HUES48 (cell line): ENCODE measurements around the gene MTERF4.

Experiments
- H3K27ac ChIP-seq: one replicate; pipeline ENCODE4 v1.7.0; 2013; ENCODE audit warnings: low read depth, low read length, inconsistent platforms
- H3K27me3 ChIP-seq: 2 replicates; pipeline ENCODE4 v1.6.1; 2013; ENCODE audit warnings: mild to moderate bottlenecking, low read length; ENCODE audit not compliant: control insufficient read depth, insufficient read depth
- H3K36me3 ChIP-seq: 2 replicates; pipeline ENCODE4 v1.6.1; 2013; ENCODE audit warnings: low read length; ENCODE audit not compliant: control insufficient read depth, insufficient read depth
- H3K4me1 ChIP-seq: 2 replicates; pipeline ENCODE4 v1.6.1; 2013; ENCODE audit warnings: mild to moderate bottlenecking, low read length; ENCODE audit not compliant: control insufficient read depth, insufficient read depth
- H3K4me3 ChIP-seq: 2 replicates; pipeline ENCODE4 v1.5.1; 2013; ENCODE audit warnings: mild to moderate bottlenecking, low read depth, low read length
- H3K9ac ChIP-seq: 2 replicates; pipeline ENCODE4 v1.6.1; 2013; ENCODE audit warnings: mild to moderate bottlenecking, low read depth, low read length, moderate library complexity
- H3K9me3 ChIP-seq: 2 replicates; pipeline ENCODE4 v1.6.1; 2013; ENCODE audit warnings: low read length; ENCODE audit not compliant: control insufficient read depth, insufficient read depth

The MTERF4 gene

GRCh38 chr2:241067501-241068135, 34.5 kb downstream of the MTERF4 start:
- H3K4me3 ChIP-seq = no peak overlapping the region
- no peaks in the 10 kb centered on the region for H3K36me3 ChIP-seq
- no peak overlapping the region for H3K9ac ChIP-seq
- H3K27me3 ChIP-seq = no peaks in the 10 kb centered on the region
- peaks cover 6% of the 10 kb centered on the region; the same call in 1 of the 2 replicates for H3K4me1 ChIP-seq
- no peak overlapping the region for H3K27ac ChIP-seq
- no peaks in the 10 kb centered on the region for H3K9me3 ChIP-seq

DNA sequence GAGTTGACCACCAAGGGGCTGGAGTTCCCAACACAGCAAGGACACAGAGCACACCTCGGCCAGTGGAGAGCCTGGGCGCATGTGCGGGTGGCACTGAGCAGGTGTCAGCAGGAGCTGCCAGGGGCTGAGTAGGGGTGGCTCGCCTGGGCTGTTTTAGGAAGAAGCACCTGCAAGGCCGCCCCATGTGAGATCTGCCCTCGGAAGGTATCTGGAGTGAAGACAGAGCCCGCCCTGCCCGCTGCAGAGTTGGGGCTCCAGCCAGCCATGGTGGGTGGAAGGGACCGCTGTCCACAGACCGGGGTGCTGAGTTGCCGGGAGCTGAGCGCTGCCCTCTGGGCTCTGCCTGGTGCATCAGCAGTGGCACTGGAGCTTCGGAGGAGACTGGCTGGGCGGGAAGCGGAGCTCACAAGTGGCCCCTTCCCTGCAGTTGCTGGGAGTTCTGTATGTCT, 35.2 kb downstream of the MTERF4 start:
- Histone ChIP-seq H3K9me3 (no peaks in the 10 kb centered on the region), H3K4me3 (no peak overlapping the region), H3K4me1 (peaks cover 6% of the 10 kb centered on the region; the same call in 1 of the 2 replicates), H3K36me3 (no peaks in the 10 kb centered on the region), H3K9ac (no peak overlapping the region), H3K27ac (no peak overlapping the region), H3K27me3 (no peaks in the 10 kb centered on the region)

- no peaks in the 10 kb centered on the region for H3K9me3 ChIP-seq
- no peak overlapping the region for H3K27ac ChIP-seq
- no peaks in the 10 kb centered on the region for H3K27me3 ChIP-seq
- peaks cover 6% of the 10 kb centered on the region; the same call in 1 of the 2 replicates for H3K4me1 ChIP-seq
- no peaks in the 10 kb centered on the region for H3K36me3 ChIP-seq
- no peak overlapping the region for H3K4me3 ChIP-seq
- H3K9ac ChIP-seq = no peak overlapping the region
These were observed 35.8 kb downstream of the MTERF4 start for GRCh38 chr2:241066171-241066892.

GRCh38 chr2:241065355-241065803, 36.7 kb downstream of the MTERF4 start:
- H3K4me1 ChIP-seq = peaks cover 6% of the 10 kb centered on the region; the same call in 1 of the 2 replicates
- no peaks in the 10 kb centered on the region for H3K36me3 ChIP-seq
- no peaks in the 10 kb centered on the region for H3K27me3 ChIP-seq
- H3K9ac ChIP-seq = no peak overlapping the region
- H3K27ac ChIP-seq = no peak overlapping the region
- H3K9me3 ChIP-seq = no peaks in the 10 kb centered on the region
- H3K4me3 ChIP-seq = no peak overlapping the region

DNA sequence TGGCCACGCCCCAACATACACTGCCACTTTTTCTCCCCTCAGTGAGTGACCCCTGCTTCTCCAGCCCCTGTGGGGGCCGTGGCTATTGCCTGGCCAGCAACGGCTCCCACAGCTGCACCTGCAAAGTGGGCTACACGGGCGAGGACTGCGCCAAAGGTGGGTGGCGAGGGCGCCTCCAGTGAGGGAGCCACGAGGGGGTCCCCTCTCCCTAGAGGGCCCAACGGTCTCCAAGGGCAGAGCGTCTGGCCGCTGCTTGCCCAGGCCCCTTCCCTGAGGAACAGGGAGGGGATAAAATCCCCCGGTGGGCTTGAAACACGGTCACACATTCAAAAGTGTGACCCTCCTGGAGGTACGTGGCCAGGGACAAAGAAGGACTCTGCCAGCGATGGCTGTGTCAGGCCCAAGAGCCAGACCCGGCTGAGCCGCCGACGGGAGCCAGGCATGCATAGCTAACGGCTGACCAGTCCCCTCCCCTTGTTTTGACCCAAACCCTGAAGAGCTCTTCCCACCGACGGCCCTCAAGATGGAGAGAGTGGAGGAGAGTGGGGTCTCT, 37.2 kb downstream of the MTERF4 start:
- H3K27me3 ChIP-seq = no peaks in the 10 kb centered on the region
- no peaks in the 10 kb centered on the region for H3K36me3 ChIP-seq
- peaks cover 6% of the 10 kb centered on the region; the same call in 1 of the 2 replicates for H3K4me1 ChIP-seq
- H3K9ac ChIP-seq = no peak overlapping the region
- H3K9me3 ChIP-seq = no peaks in the 10 kb centered on the region
- no peak overlapping the region for H3K4me3 ChIP-seq
- no peak overlapping the region for H3K27ac ChIP-seq

DNA sequence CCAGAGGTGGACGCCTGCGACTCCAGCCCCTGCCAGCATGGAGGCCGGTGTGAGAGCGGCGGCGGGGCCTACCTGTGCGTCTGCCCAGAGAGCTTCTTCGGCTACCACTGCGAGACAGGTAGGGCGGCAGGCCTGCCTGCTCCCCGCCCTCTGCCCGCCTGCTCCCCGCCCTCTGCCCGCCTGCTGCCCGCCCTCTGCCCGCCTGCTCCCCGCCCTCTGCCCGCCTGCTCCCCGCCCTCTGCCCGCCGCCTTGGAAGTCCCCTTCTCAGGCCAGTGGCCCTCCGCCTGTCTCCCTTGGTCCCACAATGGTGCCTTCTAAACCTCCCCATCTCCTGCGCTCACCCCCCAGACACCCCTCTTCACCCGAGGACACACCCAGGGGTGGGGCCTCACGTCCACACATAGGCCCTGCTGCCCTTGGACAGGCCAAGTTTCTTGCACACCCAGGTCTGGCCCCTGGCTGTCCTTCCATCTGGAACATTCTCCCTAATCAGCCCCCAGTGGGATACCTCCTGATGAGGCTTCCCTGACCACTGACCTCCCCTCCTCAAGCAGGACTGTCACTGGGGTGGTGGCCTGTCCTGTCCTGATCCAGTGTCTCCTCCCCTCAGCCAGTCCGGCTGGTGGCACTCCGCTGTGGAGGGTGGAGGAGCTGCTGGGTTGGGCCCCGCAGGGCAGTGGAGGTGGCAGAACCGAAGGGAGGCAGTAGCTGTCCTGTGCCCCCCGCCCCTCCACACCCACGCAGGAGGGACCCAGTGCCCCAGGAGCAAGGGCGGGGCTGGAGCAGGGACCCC, 37.9 kb downstream of the MTERF4 start:
- Histone ChIP-seq H3K27me3 (no peaks in the 10 kb centered on the region), H3K27ac (no peak overlapping the region), H3K36me3 (no peaks in the 10 kb centered on the region), H3K4me1 (peaks cover 6% of the 10 kb centered on the region; the same call in 1 of the 2 replicates), H3K4me3 (no peak overlapping the region; the same call in 1 of the 2 replicates), H3K9me3 (no peaks in the 10 kb centered on the region), H3K9ac (no peak overlapping the region)

DNA sequence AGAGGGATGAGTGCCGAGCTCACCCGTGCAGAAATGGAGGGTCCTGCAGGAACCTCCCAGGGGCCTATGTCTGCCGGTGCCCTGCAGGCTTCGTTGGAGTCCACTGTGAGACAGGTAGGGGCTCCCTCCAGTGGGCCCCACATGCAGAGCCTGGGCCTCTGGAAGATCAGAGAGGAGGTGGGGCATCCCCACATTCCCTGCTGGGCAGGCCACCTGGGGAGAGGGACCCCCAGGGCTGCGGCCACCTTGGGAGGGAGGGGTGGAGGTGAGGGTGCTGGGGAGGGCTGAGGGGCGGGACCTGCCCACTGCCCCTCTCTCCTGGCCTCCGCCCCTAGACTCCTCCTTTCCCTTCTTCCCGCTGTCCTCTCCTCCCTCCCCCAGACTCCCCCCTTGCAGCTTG, 38.5 kb downstream of the MTERF4 start:
- Histone ChIP-seq H3K9ac (no peak overlapping the region), H3K27ac (no peak overlapping the region), H3K36me3 (no peaks in the 10 kb centered on the region), H3K4me3 (no peak overlapping the region; the same call in 1 of the 2 replicates), H3K27me3 (no peaks in the 10 kb centered on the region), H3K4me1 (peaks cover 6% of the 10 kb centered on the region; the same call in 1 of the 2 replicates), H3K9me3 (no peaks in the 10 kb centered on the region)

- H3K9ac ChIP-seq = no peak overlapping the region
- no peaks in the 10 kb centered on the region for H3K36me3 ChIP-seq
- no peak overlapping the region for H3K27ac ChIP-seq
- H3K9me3 ChIP-seq = no peaks in the 10 kb centered on the region
- H3K4me1 ChIP-seq = peaks cover 6% of the 10 kb centered on the region; the same call in 1 of the 2 replicates
- H3K4me3 ChIP-seq = no peak overlapping the region
- H3K27me3 ChIP-seq = no peaks in the 10 kb centered on the region
These were observed 39.0 kb downstream of the MTERF4 start for GRCh38 chr2:241063093-241063551.

DNA sequence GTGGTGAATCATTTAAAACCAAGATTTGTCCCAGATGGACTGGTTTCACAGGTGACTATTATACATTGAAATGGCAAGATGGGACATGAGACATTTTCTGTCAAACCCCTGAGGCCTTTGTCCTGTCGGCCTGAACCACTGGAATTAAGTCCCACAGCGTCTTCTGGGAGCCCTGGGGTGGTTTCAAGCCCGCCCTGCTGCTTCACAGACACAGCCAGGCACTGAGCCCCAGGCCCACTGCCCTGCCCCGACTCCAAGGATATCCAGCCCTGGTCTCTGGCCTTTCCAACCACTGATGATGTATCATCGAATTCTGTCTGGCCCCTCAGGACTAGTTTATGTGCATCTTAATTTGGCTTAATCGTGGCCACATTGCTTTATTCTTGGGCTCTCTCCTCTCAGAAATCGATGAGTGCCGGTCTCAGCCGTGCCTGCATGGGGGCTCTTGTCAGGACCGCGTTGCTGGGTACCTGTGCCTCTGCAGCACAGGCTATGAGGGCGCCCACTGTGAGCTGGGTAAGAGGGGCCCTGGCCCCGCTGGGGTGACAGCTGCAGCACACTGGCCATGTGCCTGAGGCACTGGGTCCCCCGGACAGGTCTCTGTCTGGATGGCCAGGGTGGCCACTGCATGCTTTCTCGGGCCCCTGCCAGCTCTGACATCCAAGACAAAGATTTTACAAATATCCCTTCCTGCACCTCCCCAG, 39.5 kb downstream of the MTERF4 start:
- Histone ChIP-seq H3K9me3 (no peaks in the 10 kb centered on the region), H3K4me3 (no peak overlapping the region), H3K27me3 (no peaks in the 10 kb centered on the region), H3K9ac (no peak overlapping the region), H3K27ac (no peak overlapping the region), H3K4me1 (peaks cover 6% of the 10 kb centered on the region; the same call in 1 of the 2 replicates), H3K36me3 (no peaks in the 10 kb centered on the region)

- H3K4me3 ChIP-seq = no peak overlapping the region
- no peak overlapping the region for H3K9ac ChIP-seq
- H3K9me3 ChIP-seq = no peaks in the 10 kb centered on the region
- H3K36me3 ChIP-seq = no peaks in the 10 kb centered on the region
- H3K27me3 ChIP-seq = no peaks in the 10 kb centered on the region
- peaks cover 6% of the 10 kb centered on the region; the same call in 1 of the 2 replicates for H3K4me1 ChIP-seq
- no peak overlapping the region for H3K27ac ChIP-seq
These were observed 40.8 kb downstream of the MTERF4 start for GRCh38 chr2:241061275-241061674.
